SU-DHL-6 (cell line): ENCODE results near the gene GRIK4.

Experiments
- EZH2phosphoT487 ChIP-seq: fragments of 200-600 bp; sonication (generic), shearing (Covaris generic); conservative IDR thresholded peaks from 2 replicates; pipeline ENCODE4 v1.6.1; 2018; ENCODE audit warnings: mild to moderate bottlenecking, antibody characterized with exemption, low read length, moderate library complexity, mixed read lengths
- TF ChIP-seq, protein P1 (sequence below): fragments of 200-600 bp; sonication (generic); IDR thresholded peaks from one replicate; pipeline ENCODE4 v1.5.1; 2017; ENCODE audit warnings: antibody characterized with exemption, mild to moderate bottlenecking, low read length, moderate library complexity; ENCODE audit not compliant: insufficient read depth, poor library complexity, severe bottlenecking

DNA sequence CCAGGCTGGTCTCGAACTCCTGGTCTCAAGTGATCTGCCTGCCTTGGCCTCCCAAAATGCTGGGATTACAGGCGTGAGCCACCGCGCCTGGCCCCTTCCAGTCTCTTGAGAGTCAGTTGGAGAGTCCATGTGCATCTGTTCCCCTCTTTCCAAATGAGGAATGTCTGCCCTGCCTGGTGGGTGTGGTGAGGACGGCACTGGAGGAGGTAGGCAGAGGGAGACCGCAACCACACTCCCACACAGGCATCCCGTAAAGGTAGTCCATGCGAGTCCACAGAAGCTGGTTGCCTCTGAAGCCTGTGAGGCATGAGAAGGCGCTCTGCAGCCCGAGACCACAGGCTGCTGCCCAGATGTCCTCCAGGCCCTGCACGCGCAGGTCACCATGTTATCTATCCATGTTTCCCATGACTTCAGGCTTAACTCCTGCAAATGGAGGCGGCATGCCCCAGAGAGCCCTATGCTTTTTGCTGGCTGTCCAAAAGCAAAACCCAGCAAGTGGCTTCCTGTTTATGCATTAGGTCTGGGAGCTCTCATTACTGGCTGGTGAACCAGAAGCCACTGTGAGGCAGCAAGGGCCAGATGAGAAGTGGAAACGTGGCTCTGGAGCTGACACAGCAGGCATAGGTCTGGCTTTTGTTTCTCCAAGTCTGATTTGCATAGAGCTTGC lies 43.4 kb downstream of the GRIK4 start:
- TF ChIP-seq, protein P1, sequence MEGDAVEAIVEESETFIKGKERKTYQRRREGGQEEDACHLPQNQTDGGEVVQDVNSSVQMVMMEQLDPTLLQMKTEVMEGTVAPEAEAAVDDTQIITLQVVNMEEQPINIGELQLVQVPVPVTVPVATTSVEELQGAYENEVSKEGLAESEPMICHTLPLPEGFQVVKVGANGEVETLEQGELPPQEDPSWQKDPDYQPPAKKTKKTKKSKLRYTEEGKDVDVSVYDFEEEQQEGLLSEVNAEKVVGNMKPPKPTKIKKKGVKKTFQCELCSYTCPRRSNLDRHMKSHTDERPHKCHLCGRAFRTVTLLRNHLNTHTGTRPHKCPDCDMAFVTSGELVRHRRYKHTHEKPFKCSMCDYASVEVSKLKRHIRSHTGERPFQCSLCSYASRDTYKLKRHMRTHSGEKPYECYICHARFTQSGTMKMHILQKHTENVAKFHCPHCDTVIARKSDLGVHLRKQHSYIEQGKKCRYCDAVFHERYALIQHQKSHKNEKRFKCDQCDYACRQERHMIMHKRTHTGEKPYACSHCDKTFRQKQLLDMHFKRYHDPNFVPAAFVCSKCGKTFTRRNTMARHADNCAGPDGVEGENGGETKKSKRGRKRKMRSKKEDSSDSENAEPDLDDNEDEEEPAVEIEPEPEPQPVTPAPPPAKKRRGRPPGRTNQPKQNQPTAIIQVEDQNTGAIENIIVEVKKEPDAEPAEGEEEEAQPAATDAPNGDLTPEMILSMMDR, result no peak
- TF ChIP-seq EZH2phosphoT487, result no peak
